Glutamatergic neuron (in vitro differentiated cells): Measurements from ENCODE around the gene SDHA. TPM values are rescaled to one million over a fixed set of nuclear protein-coding genes. Genes with fewer than 3 reads are reported as not detected.
"Not testable (repeated sequence)": the region's sequence is repeated elsewhere in the genome, so short reads cannot be mapped to it uniquely, and the experiment has no call there.

Experiments used
- DNase-seq: peaks from one replicate; pipeline ENCODE4 v3.0.0; 2022
- H3K27ac Mint-ChIP-seq: one replicate; pipeline ENCODE4 v1.8.0; 2020; ENCODE audit warnings: mild to moderate bottlenecking, mixed read lengths, inconsistent platforms; ENCODE audit not compliant: unreplicated experiment
- H3K27me3 Mint-ChIP-seq: one replicate; pipeline ENCODE4 v1.8.0; 2020; ENCODE audit warnings: mild to moderate bottlenecking, moderate library complexity, mixed read lengths, inconsistent platforms; ENCODE audit not compliant: unreplicated experiment
- H3K36me3 Mint-ChIP-seq: one replicate; pipeline ENCODE4 v1.8.0; 2020; ENCODE audit warnings: mild to moderate bottlenecking, mixed read lengths, inconsistent platforms; ENCODE audit not compliant: unreplicated experiment
- H3K4me1 Mint-ChIP-seq: one replicate; pipeline ENCODE4 v1.8.0; 2020; ENCODE audit warnings: mild to moderate bottlenecking, low read depth, mixed read lengths, inconsistent platforms; ENCODE audit not compliant: unreplicated experiment
- H3K4me3 Mint-ChIP-seq: one replicate; pipeline ENCODE4 v1.8.0; 2020; ENCODE audit warnings: mild to moderate bottlenecking, mixed read lengths, inconsistent platforms; ENCODE audit not compliant: unreplicated experiment
- H3K9me3 Mint-ChIP-seq: one replicate; pipeline ENCODE4 v1.8.0; 2020; ENCODE audit warnings: mild to moderate bottlenecking, moderate library complexity, mixed read lengths, inconsistent platforms; ENCODE audit not compliant: unreplicated experiment
- total RNA-seq: library from RNA; stranded (reverse); fragmentation: NEBNext Ultra II Directional; extraction: Animal tissue kit (Norgen Biotek cat#: 25700); gene quantifications from one replicate; pipeline ENCODE4 v1.2.1, GENCODE V29; 2021; ENCODE audit not compliant: unreplicated experiment
- TF ChIP-seq, protein P1 (sequence below): fragments of 200-600 bp; sonication (generic); IDR thresholded peaks from one replicate; pipeline ENCODE4 v1.5.0; 2021; ENCODE audit not compliant: partially characterized antibody, unreplicated experiment

The SDHA gene
- total RNA-seq, 1 donor from 2014 or later: 81.3 TPM

DNA sequence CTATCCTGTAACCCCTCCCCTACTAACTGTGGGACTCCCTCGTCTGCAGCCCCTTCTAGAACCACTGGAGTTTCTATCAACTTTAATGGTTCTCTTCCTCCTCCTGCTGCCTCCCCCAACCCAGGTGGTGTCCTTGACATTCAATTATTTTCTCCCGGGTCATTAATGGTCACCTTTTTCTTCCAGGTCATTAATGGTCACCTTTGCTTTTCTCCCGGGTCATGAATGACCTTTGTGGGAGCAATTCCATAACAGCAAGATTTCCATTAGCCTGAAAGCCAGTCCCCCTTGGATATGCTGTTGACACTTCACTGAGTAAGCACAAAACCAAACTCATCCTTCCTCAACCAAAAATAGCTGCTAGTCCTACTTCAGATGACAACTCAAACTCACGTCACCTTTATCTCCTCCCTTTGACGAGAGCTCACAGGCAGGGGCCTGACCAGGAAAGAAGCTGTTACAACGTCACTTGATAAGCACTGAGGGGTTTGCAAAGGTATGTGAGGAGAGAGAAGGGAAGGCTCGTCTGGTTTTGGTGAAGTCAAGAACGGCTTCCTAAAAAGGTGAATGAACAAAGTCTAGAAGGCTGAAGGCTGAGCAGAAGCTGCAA lies 11.1 kb upstream of the SDHA start:
- Mint-ChIP-seq H3K27ac (no peak overlapping the region), H3K4me1 (peaks cover 21% of the 10 kb centered on the region), H3K36me3 (no peaks in the 10 kb centered on the region), H3K27me3 (peaks cover 3% of the 10 kb centered on the region), H3K9me3 (peaks cover 4% of the 10 kb centered on the region), H3K4me3 (peak overlapping the region; percentile 67)
- TF ChIP-seq, protein P1, sequence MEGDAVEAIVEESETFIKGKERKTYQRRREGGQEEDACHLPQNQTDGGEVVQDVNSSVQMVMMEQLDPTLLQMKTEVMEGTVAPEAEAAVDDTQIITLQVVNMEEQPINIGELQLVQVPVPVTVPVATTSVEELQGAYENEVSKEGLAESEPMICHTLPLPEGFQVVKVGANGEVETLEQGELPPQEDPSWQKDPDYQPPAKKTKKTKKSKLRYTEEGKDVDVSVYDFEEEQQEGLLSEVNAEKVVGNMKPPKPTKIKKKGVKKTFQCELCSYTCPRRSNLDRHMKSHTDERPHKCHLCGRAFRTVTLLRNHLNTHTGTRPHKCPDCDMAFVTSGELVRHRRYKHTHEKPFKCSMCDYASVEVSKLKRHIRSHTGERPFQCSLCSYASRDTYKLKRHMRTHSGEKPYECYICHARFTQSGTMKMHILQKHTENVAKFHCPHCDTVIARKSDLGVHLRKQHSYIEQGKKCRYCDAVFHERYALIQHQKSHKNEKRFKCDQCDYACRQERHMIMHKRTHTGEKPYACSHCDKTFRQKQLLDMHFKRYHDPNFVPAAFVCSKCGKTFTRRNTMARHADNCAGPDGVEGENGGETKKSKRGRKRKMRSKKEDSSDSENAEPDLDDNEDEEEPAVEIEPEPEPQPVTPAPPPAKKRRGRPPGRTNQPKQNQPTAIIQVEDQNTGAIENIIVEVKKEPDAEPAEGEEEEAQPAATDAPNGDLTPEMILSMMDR: no peak
- DNase-seq: no peak

- Mint-ChIP-seq H3K4me1 (peaks cover 21% of the 10 kb centered on the region), H3K4me3 (peak overlapping the region; percentile 67), H3K36me3 (no peaks in the 10 kb centered on the region), H3K27ac (no peak overlapping the region), H3K27me3 (peaks cover 3% of the 10 kb centered on the region), H3K9me3 (peaks cover 4% of the 10 kb centered on the region)
- TF ChIP-seq, protein P1: no peak
- DNase-seq: no peak
Measured at GRCh38 chr5:207599-207998, 10.5 kb upstream of the SDHA start.

DNA sequence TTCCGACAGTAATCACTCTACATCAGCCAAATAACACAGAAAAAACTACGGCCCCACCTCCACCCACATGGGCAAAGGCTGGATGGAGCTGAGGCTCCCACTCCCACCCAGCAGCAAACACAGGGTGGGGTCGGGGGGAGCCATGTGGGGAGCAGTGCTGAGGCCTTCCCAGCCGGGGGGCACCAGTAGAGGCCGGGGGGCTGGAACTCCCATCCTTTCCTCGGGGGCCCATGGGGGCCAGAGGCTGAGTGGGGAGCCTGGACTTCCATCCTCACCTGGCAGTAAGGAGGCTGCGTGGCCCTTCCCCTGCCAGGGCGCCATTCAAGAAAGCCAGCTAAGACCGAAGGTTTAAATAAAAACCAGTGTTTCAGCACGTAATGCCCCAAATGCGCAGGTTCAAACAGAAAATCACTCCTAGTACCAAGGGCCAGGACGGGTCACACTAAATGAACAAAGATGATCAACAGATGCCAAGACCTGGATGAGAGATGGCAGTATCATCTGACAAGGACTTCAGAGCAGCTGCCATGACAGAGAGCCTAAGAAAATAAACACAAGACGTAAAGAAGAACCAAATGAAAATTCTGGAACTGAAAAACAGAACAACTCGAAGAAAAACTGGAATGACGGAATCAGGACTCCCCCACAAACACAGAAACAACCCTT lies 9.5 kb upstream of the SDHA start:
- no peak for DNase-seq
- H3K9me3 Mint-ChIP-seq: peaks cover 4% of the 10 kb centered on the region
- H3K27me3 Mint-ChIP-seq: peaks cover 3% of the 10 kb centered on the region
- peaks cover 2% of the 10 kb centered on the region for H3K36me3 Mint-ChIP-seq
- peaks cover 21% of the 10 kb centered on the region for H3K4me1 Mint-ChIP-seq
- H3K27ac Mint-ChIP-seq: no peak overlapping the region
- H3K4me3 Mint-ChIP-seq: no peak overlapping the region
- TF ChIP-seq, protein P1: no peak

DNA sequence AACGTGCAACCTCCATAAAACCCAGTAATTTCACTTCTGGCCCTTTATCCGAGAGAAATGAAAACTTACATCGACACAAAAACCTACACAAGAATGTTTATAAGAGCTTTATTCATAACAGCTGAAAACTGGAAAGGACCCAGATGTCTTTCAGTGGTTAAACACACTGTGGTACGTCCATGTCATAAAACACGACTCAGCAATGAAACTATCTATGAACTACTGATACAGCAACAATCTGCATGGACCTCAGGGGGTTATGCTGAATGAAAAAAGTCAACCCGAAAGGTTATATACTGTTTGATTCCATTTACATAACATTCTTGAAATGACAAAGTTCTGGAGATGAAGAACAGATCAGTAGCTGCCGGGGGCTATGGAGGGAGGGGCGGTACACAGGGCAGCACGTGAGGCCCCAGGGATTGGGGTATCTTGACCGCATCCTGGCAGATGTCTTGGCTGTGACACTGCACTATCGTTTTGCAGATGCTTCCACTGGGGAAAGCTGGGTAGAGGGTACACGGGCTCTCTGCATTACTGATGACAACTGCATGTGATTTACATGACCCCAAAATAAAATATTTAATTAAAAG lies 4.2 kb upstream of the SDHA start:
- Mint-ChIP-seq H3K27ac (no peak overlapping the region), H3K4me1 (peaks cover 16% of the 10 kb centered on the region), H3K36me3 (peaks cover 6% of the 10 kb centered on the region), H3K27me3 (peaks cover 4% of the 10 kb centered on the region), H3K9me3 (peaks cover 2% of the 10 kb centered on the region), H3K4me3 (no peak overlapping the region)
- DNase-seq: no peak
- TF ChIP-seq, protein P1: no peak

GRCh38 chr5:215256-215655 lies 2.9 kb upstream of the SDHA start:
- H3K4me1 Mint-ChIP-seq: peaks cover 13% of the 10 kb centered on the region

DNA sequence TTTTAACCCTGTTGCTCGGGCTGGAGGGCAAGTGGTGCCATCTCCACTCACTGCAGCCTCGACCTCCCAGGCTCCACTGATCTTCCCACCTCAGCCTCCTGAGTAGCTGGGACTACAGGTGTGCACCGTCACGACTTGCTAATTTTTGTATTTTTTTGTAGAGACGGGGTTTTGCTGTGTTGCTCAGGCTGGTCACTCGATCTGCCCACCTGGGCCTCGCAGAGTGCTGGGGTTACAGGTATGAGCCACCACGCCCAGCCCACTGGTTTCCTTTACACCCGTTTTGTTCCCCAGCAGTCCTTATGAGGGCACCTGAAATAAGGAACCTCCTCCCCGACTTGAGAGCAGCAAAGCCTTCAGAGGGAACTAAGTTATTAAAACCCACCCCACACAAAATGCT lies 2.0 kb upstream of the SDHA start:
- DNase-seq, H3K4me3 Mint-ChIP-seq, H3K9me3 Mint-ChIP-seq, H3K36me3 Mint-ChIP-seq, H3K27me3 Mint-ChIP-seq, H3K27ac Mint-ChIP-seq: not testable (repeated sequence)
- peaks cover 12% of the 10 kb centered on the region for H3K4me1 Mint-ChIP-seq

More at GRCh38 chr5:215256-215655, 2.9 kb upstream of the SDHA start:
- not testable (repeated sequence) for H3K4me3 Mint-ChIP-seq, H3K27me3 Mint-ChIP-seq, H3K27ac Mint-ChIP-seq, DNase-seq, H3K36me3 Mint-ChIP-seq, H3K9me3 Mint-ChIP-seq
